Measurements from ENCODE around the gene BLMH. TPM values are rescaled to one million over a fixed set of nuclear protein-coding genes. Genes with fewer than 3 reads are reported as not detected.

Gene BLMH
- total RNA-seq, 2 experiments from 2014 or later: 47.0 to 52.7 TPM

Other genes starting within 250 kb of the BLMH start
- gene NSRP1, start 175.1 kb downstream of the BLMH start, total RNA-seq: 10 to 100 TPM; 23.0 TPM
- under 1 TPM in 1 of 2 experiments, not detected in 1; 0.12 TPM for gene SLC6A4, start 56.2 kb downstream of the BLMH start, total RNA-seq
- not detected for gene TMIGD1, start 42.1 kb upstream of the BLMH start, total RNA-seq
- 10 to 100 TPM; 19.9 to 20.6 TPM for gene CPD, start 87.0 kb upstream of the BLMH start, total RNA-seq
- 10 to 100 TPM; 44.1 to 49.7 TPM for gene GOSR1, start 185.5 kb upstream of the BLMH start, total RNA-seq